HG02623 (cell line): ENCODE results near the gene WWOX.

ENCODE experiments used
- ATAC-seq: cut with Tn5 transposase; IDR thresholded peaks from one replicate; pipeline ENCODE4 v1.9.1; 2021; ENCODE audit warnings: moderate library complexity; ENCODE audit not compliant: unreplicated experiment

Gene WWOX

GRCh38 chr16:78992001-78992400 is 892.5 kb downstream of the WWOX start:
- no peak for ATAC-seq

DNA sequence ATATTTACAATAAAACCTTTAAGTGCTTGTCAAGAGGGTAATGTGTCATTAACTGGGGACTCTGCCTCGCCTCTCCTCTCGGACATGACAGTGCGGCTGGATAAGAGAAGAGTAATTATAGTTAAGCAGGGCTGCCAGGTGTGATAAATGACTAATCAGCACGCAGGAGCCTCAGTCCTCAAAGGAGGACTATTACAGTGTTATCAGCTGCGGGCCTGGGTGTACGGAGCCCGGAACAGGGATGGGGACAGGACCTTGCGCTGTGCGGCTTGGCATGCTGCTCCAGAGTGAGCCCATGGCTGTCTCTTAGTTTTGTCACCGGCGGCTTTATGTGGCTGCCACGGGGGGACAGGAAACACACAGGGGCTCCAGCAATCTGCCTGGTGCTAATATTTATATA is 893.9 kb downstream of the WWOX start:
- no peak for ATAC-seq

GRCh38 chr16:78994135-78994745 is 894.8 kb downstream of the WWOX start:
- no peak for ATAC-seq

GRCh38 chr16:78995441-78995840 is 896.0 kb downstream of the WWOX start:
- no peak for ATAC-seq

DNA sequence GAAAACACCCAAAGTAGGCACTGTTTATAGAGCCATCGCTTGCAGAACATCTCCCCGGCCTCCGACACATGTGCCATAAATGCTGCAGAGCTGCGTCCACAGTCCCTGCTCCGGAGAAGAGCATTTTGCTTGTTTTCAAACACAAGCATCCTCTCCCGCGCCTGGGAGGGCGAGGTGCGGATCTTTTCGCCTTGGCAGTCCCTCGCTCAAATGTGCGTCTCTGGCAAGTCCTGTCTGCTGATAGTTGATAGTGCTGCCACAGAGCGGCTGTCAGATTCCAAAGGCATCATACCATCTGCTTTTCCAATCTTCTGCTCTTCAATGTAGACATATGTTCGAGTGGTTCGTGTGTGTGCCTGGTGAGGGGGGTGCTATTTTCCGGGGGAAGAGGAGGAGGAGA is 897.3 kb downstream of the WWOX start:
- no peak for ATAC-seq

DNA sequence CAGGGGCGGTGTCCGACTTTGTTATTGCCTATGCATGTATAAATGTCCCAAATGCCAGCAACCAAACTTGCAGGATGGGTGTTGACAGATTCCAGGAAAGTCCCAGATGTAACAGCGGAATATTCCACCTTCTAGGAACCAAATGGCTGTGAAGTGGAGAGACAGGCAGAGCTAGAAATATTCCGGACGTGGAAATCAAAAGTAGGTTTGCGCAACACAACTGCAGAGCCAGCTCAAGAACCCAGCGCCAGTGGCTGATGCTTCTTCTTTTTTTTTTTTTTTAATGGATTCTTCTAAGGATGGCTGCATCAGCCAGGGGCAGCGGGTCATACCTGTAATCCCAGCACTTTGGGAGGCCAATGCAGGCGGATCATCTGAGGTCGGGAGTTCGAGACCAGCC is 899.4 kb downstream of the WWOX start:
- ATAC-seq: no peak

DNA sequence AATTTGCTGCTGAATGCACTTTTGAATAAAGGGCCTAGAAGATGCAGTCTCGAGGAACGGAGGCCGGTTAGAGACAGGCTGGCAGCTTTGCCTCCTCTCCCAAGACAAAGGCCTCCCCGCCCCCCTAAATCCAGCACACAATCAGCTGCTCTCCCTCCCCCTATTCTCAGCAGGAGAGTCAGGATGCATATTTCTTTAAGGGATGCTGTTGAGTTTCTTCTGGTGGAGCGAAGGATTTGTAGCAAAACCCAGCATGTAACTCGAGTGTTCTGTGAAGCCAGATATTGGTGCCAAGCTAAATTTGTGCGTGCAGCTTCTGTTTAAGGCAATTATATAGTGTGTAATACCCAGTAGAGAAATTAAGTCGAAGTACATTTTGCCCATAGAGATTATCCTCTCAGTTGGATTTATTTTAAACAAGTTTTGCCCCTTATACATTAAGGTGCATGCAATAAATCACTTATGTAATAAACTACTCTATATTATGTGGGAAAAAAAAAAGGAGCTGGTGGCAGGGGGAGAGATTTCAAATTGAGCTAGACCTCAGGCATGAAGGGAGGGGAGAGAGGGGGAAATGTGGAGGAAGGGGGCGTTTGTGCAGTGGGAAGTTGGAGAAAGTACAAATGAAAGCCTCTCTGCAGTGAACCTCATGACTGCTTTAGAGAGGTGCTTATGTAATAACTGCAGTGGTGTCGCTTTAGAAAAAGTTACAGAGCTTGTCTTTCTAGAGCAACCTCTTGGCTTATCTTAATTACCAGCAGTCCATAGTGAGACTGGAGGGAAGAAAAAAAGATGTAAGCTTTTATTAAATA is 901.9 kb downstream of the WWOX start:
- no peak for ATAC-seq

- ATAC-seq: no peak
These were observed 903.7 kb downstream of the WWOX start for GRCh38 chr16:79003026-79003609.

GRCh38 chr16:79004309-79004708 is 904.9 kb downstream of the WWOX start:
- ATAC-seq: no peak

- ATAC-seq: no peak
These were observed 905.6 kb downstream of the WWOX start for GRCh38 chr16:79005096-79005495.

- ATAC-seq: no peak
These were observed 906.8 kb downstream of the WWOX start for GRCh38 chr16:79006206-79006605.

DNA sequence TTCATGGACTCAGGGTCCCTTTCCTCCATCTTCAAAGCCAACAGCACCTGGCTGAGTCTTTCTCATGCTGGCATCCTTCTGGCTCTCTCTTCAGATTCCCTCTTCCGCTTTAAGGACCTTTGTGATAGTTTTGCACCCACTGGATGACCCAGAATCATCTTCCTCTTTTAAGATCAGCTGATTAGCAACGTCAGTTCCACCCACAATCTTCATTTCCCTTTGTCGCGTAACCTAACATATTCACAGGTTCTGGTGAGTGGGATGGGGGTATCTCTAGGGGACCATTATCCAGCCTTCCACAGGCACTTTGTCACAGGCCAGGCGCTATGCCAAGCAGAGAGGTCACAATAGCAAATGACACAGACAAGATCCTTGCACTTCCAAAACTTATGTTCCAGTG is 907.3 kb downstream of the WWOX start:
- ATAC-seq: no peak

- ATAC-seq: no peak
These were observed 908.2 kb downstream of the WWOX start for GRCh38 chr16:79007614-79008013.

- ATAC-seq: no peak
These were observed 908.8 kb downstream of the WWOX start for GRCh38 chr16:79008036-79008868.

GRCh38 chr16:79008869-79009179 is 909.4 kb downstream of the WWOX start:
- no peak for ATAC-seq

GRCh38 chr16:79009896-79010295 is 910.4 kb downstream of the WWOX start:
- no peak for ATAC-seq

GRCh38 chr16:79011282-79011681 is 911.8 kb downstream of the WWOX start:
- ATAC-seq: no peak

GRCh38 chr16:79012671-79013434 is 913.4 kb downstream of the WWOX start:
- ATAC-seq: no peak

DNA sequence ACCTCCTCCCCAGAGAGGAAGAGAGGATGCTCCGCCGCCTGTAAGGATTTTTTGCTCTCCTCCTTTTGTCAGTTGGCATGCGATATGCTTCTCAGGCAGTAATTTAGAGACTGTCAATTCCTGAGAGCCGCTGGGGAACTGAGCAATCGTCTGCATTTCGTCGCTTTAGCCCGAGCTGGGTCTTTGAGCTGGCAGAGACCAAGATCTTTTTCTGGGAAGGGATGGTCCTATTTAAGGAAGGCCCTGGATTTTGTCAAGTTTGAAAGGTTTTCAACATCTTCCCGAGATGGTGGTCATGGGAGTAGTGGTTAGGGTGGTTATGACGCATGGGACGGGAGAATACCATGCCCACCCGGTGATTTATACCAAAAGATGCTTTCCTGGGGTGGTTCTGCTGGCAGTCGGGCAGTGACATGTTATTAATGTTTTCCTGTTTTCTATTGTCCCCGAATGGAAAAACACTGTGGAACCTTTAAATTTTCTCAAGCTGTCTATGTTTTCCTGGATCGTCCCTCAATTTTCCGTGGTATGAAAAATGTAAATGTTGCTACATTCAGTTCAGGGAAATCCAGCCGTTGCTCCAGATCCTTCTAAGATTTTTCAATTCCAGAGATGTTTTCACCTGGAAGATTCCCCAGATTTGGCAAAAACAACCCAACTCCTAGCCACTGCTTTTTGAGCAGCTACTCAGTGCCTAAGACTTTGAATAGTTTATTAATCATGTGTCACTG is 914.6 kb downstream of the WWOX start:
- ATAC-seq: no peak
